Heart left ventricle (tissue), 16 donors: ENCODE results near the gene IL12RB2. TPM values are rescaled to one million over a fixed set of nuclear protein-coding genes. Genes with fewer than 3 reads are reported as not detected.

Experiments used
- ATAC-seq, 4 donors: fragments of 200-7000 bp; cut with Tn5 transposase; one replicate each; pipeline ENCODE4 v1.9.1; 2020 to 2022; ENCODE audit warnings: moderate library complexity in 4 of 4, mild to moderate bottlenecking in 3 of 4, moderate number of reproducible peaks in 1 of 4
- DNase-seq, 5 donors: peaks; one replicate each; pipeline ENCODE4 v3.0.0-alpha.2; 2020
- H3K27ac ChIP-seq, 12 donors: fragments of 200-600 bp; sonication (generic) in 4 of 12; one replicate each; pipeline versions ENCODE4 v1.5.0 to v1.8.0; 2016 to 2022; ENCODE audit warnings: mild to moderate bottlenecking in 2 of 12
- H3K27me3 ChIP-seq, 9 donors: fragments of 200-600 bp; sonication (generic) in 2 of 9; one replicate each; pipeline versions ENCODE4 v1.5.1 to v1.8.0; 2016 to 2022; ENCODE audit warnings: mild to moderate bottlenecking in 3 of 9
- H3K36me3 ChIP-seq, 9 donors: fragments of 200-600 bp; sonication (generic) in 2 of 9; one replicate each; pipeline versions ENCODE4 v1.5.0 to v1.8.0; 2018 to 2022; ENCODE audit warnings: mild to moderate bottlenecking in 2 of 9
- H3K4me1 ChIP-seq, 12 donors: fragments of 200-600 bp; sonication (generic) in 4 of 12; one replicate each; pipeline versions ENCODE4 v1.5.0 to v1.8.0; 2016 to 2022; ENCODE audit warnings: mild to moderate bottlenecking in 3 of 12
- H3K4me3 ChIP-seq, 12 donors: fragments of 200-600 bp; sonication (generic) in 4 of 12; one replicate each; pipeline versions ENCODE4 v1.5.0 to v1.8.0; 2017 to 2022; ENCODE audit warnings: mild to moderate bottlenecking in 9 of 12, moderate library complexity in 4 of 12
- H3K9me3 ChIP-seq, 12 donors: fragments of 200-600 bp; sonication (generic) in 4 of 12; one replicate each; pipeline versions ENCODE4 v1.5.0 to v1.8.0; 2016 to 2022; ENCODE audit warnings: mild to moderate bottlenecking in 1 of 12
- POLR2A ChIP-seq, 2 donors: fragments of 450-650 bp; IDR thresholded peaks; one replicate each; pipeline ENCODE4 v1.6.1; 2017; ENCODE audit warnings: antibody characterized with exemption in 2 of 2, mild to moderate bottlenecking in 2 of 2, moderate library complexity in 2 of 2
- WGBS, 4 donors: extraction: QIAGEN DNeasy Blood & Tissue Kit in 2 of 4; methylation state at CpG; one replicate each; pipeline versions ENCODE4 v1.1.5 to v1.1.7; 2013 to 2018; 5-methylcytosine and 5-hydroxymethylcytosine counted together
- intact Hi-C, 10 donors: fragments of 100-400 bp; cut with DNase I; formaldehyde crosslinking; loops; one replicate each; pipeline versions ENCODE4 v1.11.1 to v1.14.2; 2022
- polyA plus RNA-seq, 2 donors: library from polyadenylated mRNA; stranded (reverse); fragments of 200-250 nt; gene quantifications; one replicate each; pipeline ENCODE4 v1.2.3, GENCODE V29; 2013
- total RNA-seq, 9 donors: library from RNA; depleted of rRNA in 2 of 9; stranded (reverse); fragments of >200 nt in 2 of 9; fragmentation: NEBNext Ultra II Directional in 3 of 9; extraction: Animal tissue kit (Norgen Biotek cat#: 25700) in 3 of 9; gene quantifications; one replicate each; pipeline versions ENCODE4 v1.1.0 to v1.2.4, GENCODE V29; 2016 to 2023
- TF ChIP-seq, protein P1 (sequence below), 12 donors: fragments of 200-600 bp; sonication (generic) in 4 of 12; IDR thresholded peaks; one replicate each; pipeline versions ENCODE4 v1.5.0 to v1.8.0; 2018 to 2022; ENCODE audit warnings: antibody characterized with exemption in 12 of 12, mild to moderate bottlenecking in 5 of 12
- donor health status: ischemic (EF 13 %, LVEDD 7.1; RV severe dilation, severe dysfunction).
- donor health status: healthy with polysubstance abuse.
- donor health status: DM: no; HTN: yes; CAD: no.
- donor health status: DM: no; HTN: no; CAD: no.
- donor health status: ischemic (EF 25% LVEDD 6.9; RV normal size, moderate dysfunction).
- donor health status: ischemic (EF 25% LVEDD 5.7; RV mildly dilated, moderate dysfunction).
- donor health status: healthy.
- donor health status: DM: yes; HTN: yes; CAD: no.
- donor health status: ischemic (EF 35%, LVEDD 5.7; RV mildly dilated, moderate dysfunction).
- donor health status: nonischemic (EF 11% LVEDD 7.7; RV severe dilation, severe dysfunction).
- donor health status: DM: yes; HTN: yes; CAD: no.
- donor health status: PGD.
- donor health status: ischemic (EF 29% LVEDD 5.4; RV normal size, mild dysfunction).
- donor health status: nonischemic (EF 23%, LVEDD 6.1; RV moderate dilation, normal function).

IL12RB2 gene
- total and polyA plus RNA-seq, 11 donors: 0.04 to 1.9 (median 0.36) TPM; not detected in 2

DNA sequence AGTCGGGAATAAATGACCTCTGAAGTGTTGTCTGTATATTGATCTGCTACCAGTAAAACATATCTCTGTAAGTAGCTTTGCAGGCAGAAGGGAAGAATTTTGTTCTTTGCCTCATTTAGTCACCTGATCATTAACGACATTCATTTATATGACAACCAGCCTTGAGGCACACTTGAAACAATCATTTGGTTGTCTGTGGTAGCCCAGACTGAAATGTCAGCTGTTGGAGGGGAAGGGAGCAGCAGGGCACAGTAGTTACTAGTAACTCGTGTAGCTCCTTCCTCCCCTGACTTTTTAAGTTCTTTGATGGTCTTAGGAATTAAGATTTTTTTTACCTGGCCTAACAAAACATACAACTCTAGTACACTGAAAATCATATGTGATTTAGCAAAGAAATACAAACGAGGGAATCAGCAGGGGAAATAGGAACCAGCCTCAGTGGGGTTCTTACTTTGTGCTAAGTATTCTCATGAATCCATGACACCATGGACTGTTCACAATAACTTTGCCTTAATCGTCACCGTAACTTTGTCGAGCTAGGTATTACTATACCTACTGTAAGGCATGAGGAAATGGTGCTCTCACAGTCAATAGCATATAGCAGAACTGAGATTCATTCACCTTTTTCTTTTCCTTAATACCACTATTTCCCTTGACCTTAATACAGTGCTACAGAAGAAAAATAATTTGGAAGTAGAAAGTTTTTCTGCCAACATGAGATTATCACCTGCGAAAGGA, 6.4 kb downstream of the IL12RB2 start:
- no peaks in the 10 kb centered on the region for H3K36me3 ChIP-seq
- WGBS, 4 donors: 81 to 86% (median 84%) methylated on average over 8 of the region's 8 CpGs
- H3K27me3 ChIP-seq: peaks cover 0 to 7% (median 0%) of the 10 kb centered on the region in 9 donors
- intact Hi-C loops: no loop called here
- peaks cover 0 to 16% (median 0%) of the 10 kb centered on the region in 12 donors for H3K4me1 ChIP-seq
- TF ChIP-seq, protein P1, sequence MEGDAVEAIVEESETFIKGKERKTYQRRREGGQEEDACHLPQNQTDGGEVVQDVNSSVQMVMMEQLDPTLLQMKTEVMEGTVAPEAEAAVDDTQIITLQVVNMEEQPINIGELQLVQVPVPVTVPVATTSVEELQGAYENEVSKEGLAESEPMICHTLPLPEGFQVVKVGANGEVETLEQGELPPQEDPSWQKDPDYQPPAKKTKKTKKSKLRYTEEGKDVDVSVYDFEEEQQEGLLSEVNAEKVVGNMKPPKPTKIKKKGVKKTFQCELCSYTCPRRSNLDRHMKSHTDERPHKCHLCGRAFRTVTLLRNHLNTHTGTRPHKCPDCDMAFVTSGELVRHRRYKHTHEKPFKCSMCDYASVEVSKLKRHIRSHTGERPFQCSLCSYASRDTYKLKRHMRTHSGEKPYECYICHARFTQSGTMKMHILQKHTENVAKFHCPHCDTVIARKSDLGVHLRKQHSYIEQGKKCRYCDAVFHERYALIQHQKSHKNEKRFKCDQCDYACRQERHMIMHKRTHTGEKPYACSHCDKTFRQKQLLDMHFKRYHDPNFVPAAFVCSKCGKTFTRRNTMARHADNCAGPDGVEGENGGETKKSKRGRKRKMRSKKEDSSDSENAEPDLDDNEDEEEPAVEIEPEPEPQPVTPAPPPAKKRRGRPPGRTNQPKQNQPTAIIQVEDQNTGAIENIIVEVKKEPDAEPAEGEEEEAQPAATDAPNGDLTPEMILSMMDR (IDR thresholded peaks at IDR 0.05): no peak
- TF ChIP-seq POLR2A (IDR thresholded peaks at IDR 0.05): no peak
- H3K4me3 ChIP-seq: no peak overlapping the region
- no peak for ATAC-seq
- H3K9me3 ChIP-seq: no peaks in the 10 kb centered on the region
- no peak for DNase-seq
- no peak overlapping the region for H3K27ac ChIP-seq

DNA sequence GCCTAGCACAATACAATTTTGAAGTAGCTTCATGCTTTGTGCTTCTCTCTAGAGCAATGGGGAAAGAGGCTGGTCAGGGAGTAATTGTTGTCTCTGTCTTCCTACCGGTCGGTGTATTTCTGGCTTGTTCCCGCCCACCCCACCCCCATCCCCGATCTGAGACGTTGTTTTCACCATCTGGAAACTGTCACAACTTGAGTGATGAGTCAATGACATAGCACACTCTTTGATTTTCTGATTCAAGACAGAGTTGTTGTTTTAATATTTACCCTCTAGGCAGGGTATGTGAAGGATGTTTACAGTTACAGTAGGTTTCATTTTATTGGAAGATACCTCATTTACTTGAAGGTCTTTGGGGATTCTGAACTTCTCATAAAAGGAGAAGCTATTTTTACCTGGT, 7.0 kb downstream of the IL12RB2 start:
- TF ChIP-seq, protein P1 (IDR thresholded peaks at IDR 0.05): no peak
- TF ChIP-seq POLR2A (IDR thresholded peaks at IDR 0.05): no peak
- Histone ChIP-seq H3K4me1 (peaks cover 0 to 16% (median 0%) of the 10 kb centered on the region in 12 donors), H3K27me3 (peaks cover 0 to 1% (median 0%) of the 10 kb centered on the region in 9 donors), H3K27ac (no peak overlapping the region), H3K4me3 (no peak overlapping the region), H3K9me3 (no peaks in the 10 kb centered on the region), H3K36me3 (no peaks in the 10 kb centered on the region)
- DNase-seq (no peak), ATAC-seq (no peak)
- 10 to 18% (median 12%) methylated on average over 5 of the region's 5 CpGs for WGBS, 4 donors
- intact Hi-C loops: no loop called here

DNA sequence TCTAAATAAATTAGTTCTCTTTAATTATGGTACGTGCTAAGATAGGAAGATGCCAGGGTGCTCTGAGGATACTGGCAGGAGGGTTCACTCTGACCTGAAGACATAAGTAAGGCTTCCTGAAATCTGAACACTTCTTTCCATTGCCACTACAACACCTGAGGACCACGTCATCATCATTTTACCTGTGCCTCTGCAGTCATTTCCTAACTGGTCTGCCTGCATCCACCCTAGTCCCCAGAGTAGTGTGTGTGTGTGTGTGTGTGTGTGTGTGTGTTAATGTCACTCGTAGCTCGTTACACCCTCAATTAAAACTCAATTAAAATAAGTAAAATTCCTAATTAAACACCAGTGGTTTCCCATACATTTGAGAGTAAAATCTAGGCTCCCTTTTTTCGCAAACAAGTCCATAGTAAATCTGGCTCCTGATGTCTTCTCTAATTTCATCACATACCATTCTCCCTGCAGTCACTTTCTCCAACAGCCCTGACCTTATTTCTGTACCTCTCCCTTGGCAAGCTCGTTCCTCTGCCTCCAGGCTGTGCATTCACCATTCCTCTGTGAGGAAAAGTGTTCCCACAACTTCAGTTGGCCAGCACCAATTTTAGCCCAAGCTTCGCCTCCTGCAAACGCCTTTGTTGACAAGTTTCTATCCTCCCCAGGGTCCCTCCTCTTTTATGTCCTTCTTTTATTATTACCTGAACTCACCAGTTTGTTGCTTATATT, 8.7 kb downstream of the IL12RB2 start:
- 69 to 73% (median 71%) methylated on average over 8 of the region's 8 CpGs for WGBS, 4 donors
- Histone ChIP-seq H3K4me1 (peaks cover 0 to 16% (median 0%) of the 10 kb centered on the region in 12 donors), H3K9me3 (no peaks in the 10 kb centered on the region), H3K4me3 (no peak overlapping the region), H3K27ac (no peak overlapping the region), H3K27me3 (no peaks in the 10 kb centered on the region), H3K36me3 (no peaks in the 10 kb centered on the region)
- no peak for TF ChIP-seq POLR2A (IDR thresholded peaks at IDR 0.05)
- intact Hi-C loops: no loop called here
- DNase-seq: no peak
- peak in 2 of 4 donors; percentile 51 for ATAC-seq

GRCh38 chr1:67316918-67317317, 9.2 kb downstream of the IL12RB2 start:
- Histone ChIP-seq H3K9me3 (no peaks in the 10 kb centered on the region), H3K27me3 (no peaks in the 10 kb centered on the region), H3K36me3 (no peaks in the 10 kb centered on the region), H3K4me1 (peaks cover 0 to 16% (median 0%) of the 10 kb centered on the region in 12 donors), H3K4me3 (no peak overlapping the region), H3K27ac (no peak overlapping the region)
- intact Hi-C loops: no loop called here
- 76 to 83% (median 78%) methylated on average over 2 of the region's 2 CpGs for WGBS, 4 donors
- DNase-seq: no peak
- TF ChIP-seq, protein P1 (IDR thresholded peaks at IDR 0.05): no peak
- no peak for TF ChIP-seq POLR2A (IDR thresholded peaks at IDR 0.05)
- no peak for ATAC-seq
